HG02981 (cell line): ENCODE measurements around the gene SLMAP.
"Not testable (repeated sequence)": the region's sequence is repeated elsewhere in the genome, so short reads cannot be mapped to it uniquely, and the experiment has no call there.

Experiments
- ATAC-seq: cut with Tn5 transposase; IDR thresholded peaks from one replicate; pipeline ENCODE4 v1.9.1; 2021; ENCODE audit warnings: mild to moderate bottlenecking, moderate library complexity; ENCODE audit not compliant: unreplicated experiment

SLMAP gene

DNA sequence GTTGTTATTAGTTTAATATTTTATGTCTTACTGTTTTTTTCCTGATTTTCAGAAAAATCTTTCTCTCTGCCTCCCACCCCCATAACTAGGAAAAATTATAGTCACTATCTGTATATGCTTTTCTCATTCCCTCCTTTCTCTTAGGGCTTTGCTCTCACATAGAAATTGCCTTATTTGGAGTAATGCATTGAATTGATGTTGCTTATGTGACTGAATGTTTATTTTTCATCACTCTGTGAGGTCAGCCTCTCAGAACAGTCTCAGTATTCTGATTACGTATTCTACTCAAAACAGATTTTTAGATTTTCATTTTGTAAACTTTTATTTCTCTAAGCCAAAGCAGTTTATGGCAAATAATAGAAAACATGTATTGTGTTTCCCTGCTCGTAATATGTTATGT lies 121.0 kb downstream of the SLMAP start:
- no peak for ATAC-seq

DNA sequence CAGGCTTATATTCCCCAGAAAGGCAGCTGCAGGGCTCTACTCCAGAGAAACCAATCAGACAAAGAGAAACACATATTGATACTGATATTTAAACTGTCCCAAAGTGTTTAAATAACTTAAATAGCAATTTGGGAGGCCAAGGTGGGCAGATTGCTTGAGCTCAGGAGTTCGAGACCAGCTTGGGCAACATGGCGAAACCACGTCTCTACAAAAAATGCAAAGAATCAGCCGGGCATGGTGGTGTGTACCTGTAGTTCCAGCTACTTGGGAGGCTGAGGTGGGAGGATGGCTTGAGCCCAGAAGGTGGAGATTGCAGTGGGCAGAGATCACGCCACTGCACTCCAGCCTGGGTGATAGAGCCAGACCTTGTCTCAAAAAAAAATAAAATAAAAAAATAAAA lies 128.3 kb downstream of the SLMAP start:
- ATAC-seq: not testable (repeated sequence)

DNA sequence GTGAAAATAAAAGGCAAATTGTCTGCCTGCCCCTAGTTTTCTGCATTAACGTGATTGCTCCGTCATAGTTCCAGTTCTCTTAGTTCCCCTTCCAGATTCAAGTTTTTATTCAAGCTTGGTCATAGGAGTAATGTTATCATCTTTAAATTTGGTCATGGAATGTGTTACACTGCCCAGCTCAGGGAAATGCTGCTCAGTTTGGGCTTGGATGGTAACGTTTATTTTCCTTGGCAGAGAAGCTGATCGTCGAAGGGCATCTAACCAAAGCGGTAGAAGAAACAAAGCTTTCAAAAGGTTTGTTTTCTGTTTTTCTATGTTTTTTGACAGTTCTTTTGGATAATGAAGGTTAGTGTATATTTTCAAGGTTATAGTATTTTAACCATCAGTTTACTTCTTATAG lies 133.7 kb downstream of the SLMAP start:
- no peak for ATAC-seq

DNA sequence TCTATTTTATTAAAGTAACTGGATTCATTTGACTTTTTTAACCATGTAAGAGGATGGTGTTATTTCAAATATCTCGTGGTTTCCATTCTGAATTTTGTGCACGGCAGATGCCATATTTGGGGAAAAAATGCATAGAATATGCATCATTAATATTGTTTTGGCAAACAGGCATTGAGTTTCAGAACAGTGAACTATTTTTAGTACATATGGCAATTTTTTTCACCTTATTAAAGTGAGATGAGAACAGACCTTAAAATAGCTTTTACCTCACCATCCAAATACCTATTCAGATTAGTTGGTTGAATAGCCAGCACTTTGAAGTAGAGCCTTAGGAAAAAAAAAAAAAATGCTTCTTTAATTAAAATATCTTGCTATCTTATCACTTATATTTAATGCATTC lies 134.8 kb downstream of the SLMAP start:
- no peak for ATAC-seq

DNA sequence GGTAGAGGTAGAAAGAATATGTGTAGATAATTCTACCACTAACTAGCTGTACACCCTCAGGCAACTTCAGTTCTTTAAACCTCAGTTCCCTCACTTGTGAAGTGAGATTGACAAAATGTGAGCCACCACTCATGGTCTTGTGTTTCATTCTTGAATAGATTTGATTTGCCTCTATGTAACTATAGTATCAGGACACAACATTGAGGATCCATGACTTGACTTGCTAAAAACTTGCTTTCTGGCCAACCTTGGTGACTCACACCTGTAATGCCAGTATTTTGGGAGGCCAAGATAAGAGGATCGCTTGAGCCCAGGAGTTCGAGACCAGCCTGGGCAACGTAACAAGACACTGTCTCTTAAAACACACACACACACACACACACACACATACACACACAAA lies 136.3 kb downstream of the SLMAP start:
- ATAC-seq: no peak

DNA sequence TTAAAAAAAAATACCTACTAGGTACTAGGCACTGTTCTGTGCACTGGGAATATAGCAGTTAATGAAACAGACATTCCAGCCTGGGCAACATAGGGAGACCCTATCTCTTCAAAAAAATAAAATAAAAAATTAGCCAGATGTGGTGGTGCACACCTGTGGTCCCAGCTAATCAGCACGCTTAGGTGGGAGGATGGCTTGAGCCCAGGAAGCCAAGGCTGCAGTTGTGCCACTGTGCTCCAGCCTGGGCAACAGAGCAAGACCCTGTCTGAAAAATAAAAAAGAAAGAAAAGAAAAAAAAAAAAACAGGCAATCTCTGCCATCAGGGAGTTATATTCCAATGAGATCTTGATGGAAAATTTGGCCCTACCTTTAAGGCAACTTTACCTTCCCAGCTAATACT lies 137.0 kb downstream of the SLMAP start:
- ATAC-seq: no peak

DNA sequence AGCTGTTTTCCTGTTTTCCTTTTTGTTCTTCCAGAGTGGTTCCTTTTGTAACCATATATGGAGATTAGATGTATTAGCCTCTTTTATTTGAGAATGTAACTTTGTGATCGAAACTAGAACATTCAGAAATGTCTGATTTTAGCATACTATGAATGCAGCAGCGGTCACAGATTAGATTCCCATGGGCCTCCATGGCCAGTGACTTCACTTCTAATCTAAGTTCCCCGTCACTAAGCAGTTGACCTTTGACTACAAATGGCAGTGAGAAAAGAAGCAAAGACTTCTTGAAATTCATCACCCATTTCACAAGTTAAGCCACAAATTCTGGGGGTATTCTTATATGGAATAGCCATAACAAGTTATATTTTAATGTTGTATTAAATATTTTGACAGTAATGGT lies 137.6 kb downstream of the SLMAP start:
- no peak for ATAC-seq

DNA sequence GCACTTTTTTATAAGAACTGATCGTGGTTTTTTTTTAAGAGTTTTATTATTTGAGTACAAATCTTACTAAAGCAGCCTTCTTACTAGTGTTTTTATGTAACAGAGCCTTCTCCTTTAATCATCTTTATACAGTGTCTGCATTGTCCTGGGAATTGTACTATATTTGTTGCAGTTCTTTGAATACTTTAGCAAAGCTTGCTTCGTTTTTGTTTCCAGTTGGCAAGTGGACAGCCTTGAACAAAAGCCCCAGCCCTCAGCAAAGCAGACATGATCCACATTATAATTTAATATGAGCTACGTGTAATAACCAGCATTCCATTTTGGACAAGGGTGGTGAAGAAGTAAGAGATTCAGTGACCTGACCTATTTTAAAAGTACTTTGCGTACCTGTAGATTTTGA lies 139.9 kb downstream of the SLMAP start:
- no peak for ATAC-seq

DNA sequence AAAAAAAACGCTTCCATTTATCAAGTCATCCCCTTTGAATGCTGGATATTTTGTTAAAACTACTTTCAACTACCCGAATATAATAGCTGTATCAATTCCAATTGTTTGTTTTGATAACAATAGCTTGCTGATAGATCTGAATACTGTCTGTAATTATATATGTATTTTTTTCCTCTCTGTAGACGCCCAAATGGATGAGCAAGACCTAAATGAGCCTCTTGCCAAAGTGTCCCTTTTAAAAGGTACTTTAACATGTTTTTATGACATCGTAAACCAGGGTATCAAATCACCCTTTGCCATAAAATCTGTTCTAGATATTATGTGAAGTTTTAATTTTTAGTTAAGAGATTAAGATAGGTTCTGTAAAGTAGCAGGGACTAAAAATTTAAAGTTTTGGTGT lies 140.6 kb downstream of the SLMAP start:
- no peak for ATAC-seq

DNA sequence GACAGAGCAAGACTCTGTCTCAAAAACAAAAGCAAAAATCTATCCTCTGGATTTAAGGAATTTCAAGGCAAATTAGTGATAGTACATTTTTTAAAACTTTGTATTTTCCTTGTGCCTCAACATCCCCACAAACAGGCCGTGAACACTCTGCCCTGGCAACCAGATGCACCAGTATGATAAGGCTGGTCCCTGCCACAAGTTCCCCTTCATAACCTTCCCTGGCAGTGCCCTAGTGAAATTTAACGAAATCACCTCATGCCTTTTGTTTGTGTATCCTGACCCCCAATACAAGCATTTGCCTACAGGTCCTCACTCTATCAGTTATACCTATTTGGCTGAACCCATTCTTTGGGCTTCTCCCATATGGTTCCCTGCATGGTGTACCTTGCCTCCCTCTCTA lies 144.7 kb downstream of the SLMAP start:
- ATAC-seq: no peak

DNA sequence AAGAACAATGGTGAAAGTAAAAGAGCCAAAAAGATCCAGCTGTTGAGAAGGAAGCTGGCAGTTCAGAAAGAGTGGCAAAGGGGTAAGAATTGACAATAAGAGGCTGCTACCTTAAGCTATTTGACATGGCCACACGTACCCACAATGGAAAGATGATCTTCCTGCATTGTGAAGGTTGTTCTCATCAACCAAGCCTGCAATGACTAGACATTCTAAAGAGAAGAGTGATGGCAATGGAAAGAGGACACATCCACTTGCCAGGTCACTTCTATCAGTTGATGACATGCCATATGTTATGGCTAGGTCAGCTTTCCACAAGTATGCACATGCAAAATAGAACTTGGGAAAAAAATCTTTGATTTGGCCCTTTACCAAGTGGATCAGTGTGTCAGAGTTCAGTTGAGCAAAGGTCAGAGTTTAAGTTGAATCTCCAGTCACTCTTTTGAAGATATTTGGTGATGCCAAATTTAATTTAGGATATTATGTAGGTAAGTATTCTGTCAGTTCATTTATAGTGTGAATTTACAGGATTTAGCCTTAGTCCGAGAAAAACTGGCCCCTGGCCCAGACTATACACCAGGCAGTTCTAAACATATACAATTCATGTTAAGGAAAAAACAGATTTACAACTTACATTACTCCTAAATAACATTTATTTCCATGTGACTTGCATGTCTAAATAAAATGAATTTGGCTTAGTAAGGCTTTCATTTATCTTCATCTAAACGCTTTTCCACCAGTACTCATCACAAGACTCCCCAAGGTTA lies 147.2 kb downstream of the SLMAP start:
- ATAC-seq: no peak

DNA sequence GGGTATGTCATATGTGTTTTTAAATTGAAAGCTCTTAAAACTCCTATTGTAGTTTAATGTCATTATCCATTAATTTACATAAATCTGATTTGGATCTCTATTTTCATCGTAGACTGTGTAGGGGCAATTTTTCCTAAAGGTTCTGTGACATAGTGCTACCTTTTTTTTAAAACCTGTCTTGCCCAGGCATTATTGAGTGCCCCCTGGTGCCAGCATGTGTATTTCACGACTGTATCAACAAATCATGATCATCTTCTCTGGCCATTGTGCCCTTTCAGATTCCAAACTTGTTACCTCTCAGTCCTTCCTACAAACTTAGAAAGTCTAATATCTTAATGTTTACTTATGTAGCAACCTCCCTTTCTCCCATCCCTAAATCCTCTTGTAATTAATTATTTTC lies 154.9 kb downstream of the SLMAP start:
- ATAC-seq: no peak

DNA sequence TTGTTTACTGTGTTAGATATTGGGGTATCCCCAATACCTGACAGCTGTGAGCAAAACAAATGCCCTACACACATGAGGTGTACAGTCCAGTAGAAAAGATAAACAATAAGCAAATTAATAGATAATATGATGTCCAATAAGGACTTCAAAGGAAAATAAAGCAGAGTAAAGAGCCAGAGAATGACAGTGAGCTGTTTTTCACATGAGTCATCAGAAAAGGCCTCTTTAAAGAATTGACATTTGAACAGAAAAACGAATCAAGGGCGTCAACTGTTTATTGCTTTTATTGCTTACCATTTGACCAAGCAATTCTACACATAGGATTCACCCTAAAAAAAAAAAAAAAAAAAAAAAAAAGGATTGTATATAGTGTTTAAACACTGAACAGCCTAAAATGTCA lies 155.5 kb downstream of the SLMAP start:
- ATAC-seq: no peak

DNA sequence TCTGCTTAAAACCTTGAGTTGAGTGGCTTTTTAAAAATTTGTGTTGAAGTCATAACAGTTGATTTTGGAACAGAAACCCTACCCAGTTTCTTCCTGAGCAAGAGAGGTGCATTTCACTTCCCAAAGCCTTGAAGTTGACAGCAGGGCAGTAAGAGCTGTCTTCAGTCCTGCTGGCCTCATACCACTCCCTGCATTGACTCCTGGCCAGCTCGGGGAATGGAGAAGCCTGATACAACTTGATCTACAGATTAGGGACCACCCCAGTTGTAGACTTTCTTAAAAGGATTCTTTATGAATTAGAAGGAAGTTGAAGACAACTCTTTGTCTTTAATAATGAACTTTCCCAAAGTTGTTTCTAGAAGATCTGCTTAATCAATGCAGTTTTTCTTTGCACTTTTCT lies 161.5 kb downstream of the SLMAP start:
- no peak for ATAC-seq

DNA sequence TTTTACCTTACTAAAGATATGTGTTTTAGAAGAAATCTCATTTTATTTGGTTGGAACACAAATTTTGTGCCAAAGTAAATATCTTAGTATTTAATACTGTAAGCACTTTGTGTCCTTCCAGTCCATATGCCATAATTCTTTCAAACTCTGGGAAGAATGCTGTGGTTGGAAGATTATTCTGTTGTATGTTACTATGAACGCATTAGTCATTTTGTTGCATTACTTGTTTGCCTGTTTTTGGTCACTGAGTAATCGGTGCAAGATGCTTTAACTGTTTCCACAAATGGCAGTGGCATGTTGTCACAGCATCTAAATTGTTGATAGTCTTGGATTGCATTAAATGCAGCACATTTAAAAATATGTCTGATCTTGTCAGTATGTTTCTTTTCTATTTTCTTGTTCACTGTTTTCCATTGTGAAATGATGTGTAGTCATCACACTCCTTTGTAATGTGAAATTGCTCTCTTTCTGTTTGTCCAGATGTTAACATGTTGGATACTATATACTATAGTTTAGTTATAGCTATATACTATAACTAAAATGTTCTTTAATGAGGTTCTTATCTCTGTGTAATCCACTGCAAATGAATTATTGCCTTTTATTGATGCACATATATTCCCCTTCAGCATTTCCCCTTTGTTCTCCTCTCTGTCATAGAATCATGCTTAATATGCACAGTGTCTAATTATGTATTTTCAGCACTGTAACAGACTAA lies 162.2 kb downstream of the SLMAP start:
- no peak for ATAC-seq

DNA sequence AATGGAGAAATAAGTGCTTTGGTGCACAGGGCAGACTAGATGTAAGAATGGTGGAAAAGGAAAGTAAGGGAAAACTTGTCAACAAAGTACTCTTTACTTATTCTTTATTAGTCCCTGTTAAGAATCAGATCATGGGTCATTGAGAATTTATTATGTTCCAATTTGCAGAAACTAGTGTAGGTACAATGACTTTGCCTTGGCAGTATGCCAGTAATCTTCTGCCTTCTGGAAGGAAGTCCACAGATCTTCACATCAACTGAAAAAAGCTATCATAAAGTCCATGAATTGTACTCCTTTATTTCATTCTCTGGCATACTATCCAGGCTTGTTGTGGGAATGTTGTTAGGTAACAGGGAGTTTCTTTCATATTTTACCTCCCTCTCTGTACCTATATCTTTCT lies 163.9 kb downstream of the SLMAP start:
- ATAC-seq: no peak

DNA sequence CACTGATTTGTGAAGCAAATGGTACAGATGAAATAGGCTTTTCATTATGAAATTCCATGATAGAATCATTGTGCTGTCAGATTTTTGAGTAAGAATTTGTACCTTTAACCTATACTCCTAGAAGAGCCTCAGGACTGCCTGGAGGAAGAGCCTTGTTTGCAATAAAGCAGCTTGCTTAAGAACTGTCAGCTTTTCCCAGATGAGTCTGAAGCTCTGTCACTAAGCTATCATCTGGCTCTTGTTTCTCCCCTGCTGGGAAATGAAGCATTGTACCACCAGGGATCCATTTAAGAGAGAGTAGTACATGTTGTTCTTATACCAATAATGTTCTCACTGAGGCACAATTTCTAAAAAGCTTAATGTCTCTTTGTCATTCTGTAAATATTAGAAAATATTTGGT lies 167.0 kb downstream of the SLMAP start:
- no peak for ATAC-seq

DNA sequence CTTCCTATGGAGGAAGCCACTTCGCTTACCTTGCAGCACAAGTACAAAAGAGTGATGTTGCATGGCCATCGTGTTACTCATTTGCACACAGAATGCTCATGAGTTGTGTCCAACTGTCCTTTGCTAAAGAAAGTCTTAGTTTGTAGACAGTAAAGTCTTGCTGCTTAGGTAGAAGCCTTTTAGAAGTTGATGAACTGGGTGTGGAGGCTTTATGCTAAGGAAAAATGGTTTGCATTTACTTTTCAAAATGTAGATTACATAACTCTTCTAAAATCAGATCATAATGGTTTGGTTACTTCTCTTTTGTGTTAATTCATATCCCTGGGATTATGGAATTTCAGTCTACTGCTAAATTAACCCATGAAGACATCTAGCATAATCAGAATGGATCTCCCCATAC lies 167.6 kb downstream of the SLMAP start:
- no peak for ATAC-seq

DNA sequence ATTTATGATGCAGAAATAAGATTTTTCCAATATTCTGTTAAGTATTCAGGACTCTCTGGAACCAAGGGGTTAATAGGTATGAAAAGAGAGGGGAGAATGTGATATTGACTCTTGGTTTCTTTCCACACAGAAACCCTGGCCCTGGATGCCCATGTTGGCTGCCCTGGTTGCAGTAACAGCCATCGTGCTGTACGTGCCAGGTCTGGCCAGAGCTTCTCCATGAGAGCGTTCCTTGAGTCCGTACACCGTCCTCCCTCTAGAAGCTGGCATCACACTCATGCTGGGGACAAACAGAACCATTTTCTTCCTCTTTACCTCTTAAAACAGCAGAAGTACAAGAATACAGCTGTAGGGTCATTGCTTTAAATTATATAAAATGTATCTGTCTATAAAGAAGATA lies 171.1 kb downstream of the SLMAP start:
- ATAC-seq: no peak

DNA sequence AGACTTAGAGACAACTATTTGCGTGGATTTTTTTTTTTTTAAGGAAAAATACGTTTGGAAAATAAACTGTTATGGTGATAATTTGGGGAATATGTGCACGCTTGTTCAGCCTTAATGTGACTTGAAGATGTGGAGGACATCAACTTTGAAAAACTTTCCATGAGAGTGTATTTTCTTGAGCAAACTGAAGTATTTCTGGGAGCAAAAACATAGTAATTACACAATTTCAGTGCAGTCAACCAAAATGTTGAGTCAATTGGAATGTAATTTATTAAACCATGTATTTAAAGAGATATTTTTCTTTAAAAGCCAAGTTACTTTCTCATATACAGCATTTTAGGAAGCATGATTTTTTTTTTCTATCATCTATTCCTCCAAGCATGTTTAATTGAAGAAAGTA lies 171.8 kb downstream of the SLMAP start:
- no peak for ATAC-seq

DNA sequence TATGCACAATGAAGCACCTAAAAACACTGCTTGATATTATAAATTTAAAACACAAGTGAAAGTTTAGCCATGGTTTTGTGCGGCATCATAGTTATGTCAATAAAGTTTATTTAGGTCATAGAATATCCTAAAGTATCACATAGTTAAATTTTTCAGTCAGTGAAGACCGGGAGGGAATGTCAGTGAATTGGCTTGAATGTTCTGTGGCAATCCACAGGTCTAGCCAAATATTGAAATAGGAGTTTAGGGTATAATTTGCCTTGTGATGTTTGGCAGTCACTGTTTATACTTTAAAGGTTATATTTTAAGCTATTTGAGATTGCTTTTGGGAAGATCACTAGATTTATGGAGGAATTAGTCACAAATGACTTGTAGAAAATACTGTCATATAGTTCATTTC lies 172.4 kb downstream of the SLMAP start:
- ATAC-seq: no peak

DNA sequence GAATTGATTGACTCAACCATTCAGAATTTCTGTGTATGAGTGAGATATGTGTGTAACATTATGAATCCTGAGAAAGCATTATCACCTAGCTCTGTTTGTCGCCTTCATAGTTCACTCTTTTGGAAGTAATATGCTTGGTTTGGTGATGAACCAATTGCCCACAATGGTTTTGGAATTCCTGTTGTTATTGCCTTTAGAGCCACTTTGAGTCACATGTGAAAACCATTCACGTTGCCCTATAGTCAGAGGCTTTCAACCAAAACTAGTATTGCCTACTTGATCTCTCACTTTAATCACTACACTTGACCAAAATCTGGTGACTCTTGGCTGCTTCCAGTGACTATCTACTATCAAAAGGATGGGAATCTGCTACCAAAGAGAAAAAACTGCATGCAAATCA lies 173.9 kb downstream of the SLMAP start:
- ATAC-seq: no peak

DNA sequence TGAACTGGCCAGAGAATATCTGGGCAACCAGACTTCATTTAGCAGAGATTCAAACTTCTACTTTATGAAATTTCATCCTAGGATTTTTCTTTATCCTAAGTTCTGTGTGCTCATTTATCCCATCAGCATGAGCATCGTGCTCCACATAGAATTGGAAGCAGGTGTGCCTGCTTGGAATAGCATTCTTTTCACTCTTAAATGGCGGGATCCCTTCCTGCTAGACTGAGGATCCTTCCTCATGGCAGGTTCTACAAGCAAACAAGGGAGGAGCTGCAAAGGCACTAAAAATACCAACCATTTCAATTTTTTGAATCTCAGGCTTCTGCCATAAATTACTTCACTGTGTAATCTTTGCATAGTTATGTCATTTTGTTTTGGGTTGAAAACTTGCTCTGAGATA lies 177.5 kb downstream of the SLMAP start:
- ATAC-seq: no peak
